Right atrium auricular region (tissue), 2 donors: ENCODE data around the gene TMPRSS6. TPM values are rescaled to one million over a fixed set of nuclear protein-coding genes. Genes with fewer than 3 reads are reported as not detected.

Experiments
- DNase-seq: peaks from one replicate; pipeline ENCODE4 v3.0.0-alpha.2; 2019; ENCODE audit warnings: low spot score
- H3K27ac ChIP-seq, 2 donors: fragments of 200-600 bp; sonication (generic); 1 replicate in 1 of 2; 2 replicates in 1 of 2; pipeline ENCODE4 v1.5.1; 2016 to 2019
- H3K27me3 ChIP-seq, 2 donors: fragments of 200-600 bp; sonication (generic); one replicate each; pipeline versions ENCODE4 v1.5.1 to v1.6.0; 2017 to 2019
- H3K36me3 ChIP-seq: fragments of 200-600 bp; sonication (generic); one replicate; pipeline ENCODE4 v1.5.1; 2016
- H3K4me1 ChIP-seq, 2 donors: fragments of 200-600 bp; sonication (generic); one replicate each; pipeline versions ENCODE4 v1.5.1 to v1.6.0; 2017 to 2019
- H3K4me3 ChIP-seq, 2 donors: fragments of 200-600 bp; sonication (generic); 1 replicate in 1 of 2; 2 replicates in 1 of 2; pipeline ENCODE4 v1.5.1; 2017 to 2019; ENCODE audit warnings: mild to moderate bottlenecking in 1 of 2, moderate library complexity in 1 of 2
- H3K9me3 ChIP-seq, 2 donors: fragments of 200-600 bp; sonication (generic); one replicate each; pipeline ENCODE4 v1.5.1; 2019
- CTCF ChIP-seq, 2 donors: fragments of 200-600 bp; sonication (generic); IDR thresholded peaks; one replicate each; pipeline ENCODE4 v1.5.1; 2019; ENCODE audit warnings: antibody characterized with exemption in 2 of 2
- total RNA-seq, 2 donors: library from RNA; depleted of rRNA; stranded (reverse); fragments of >200 nt; gene quantifications; one replicate each; pipeline ENCODE4 v1.1.0, GENCODE V29; 2016

The TMPRSS6 gene
- total RNA-seq, 2 donors from 2014 or later: not detected

- H3K4me1 ChIP-seq: no peaks in the 10 kb centered on the region
These were observed 29.5 kb upstream of the TMPRSS6 start for GRCh38 chr22:37138849-37139561.

DNA sequence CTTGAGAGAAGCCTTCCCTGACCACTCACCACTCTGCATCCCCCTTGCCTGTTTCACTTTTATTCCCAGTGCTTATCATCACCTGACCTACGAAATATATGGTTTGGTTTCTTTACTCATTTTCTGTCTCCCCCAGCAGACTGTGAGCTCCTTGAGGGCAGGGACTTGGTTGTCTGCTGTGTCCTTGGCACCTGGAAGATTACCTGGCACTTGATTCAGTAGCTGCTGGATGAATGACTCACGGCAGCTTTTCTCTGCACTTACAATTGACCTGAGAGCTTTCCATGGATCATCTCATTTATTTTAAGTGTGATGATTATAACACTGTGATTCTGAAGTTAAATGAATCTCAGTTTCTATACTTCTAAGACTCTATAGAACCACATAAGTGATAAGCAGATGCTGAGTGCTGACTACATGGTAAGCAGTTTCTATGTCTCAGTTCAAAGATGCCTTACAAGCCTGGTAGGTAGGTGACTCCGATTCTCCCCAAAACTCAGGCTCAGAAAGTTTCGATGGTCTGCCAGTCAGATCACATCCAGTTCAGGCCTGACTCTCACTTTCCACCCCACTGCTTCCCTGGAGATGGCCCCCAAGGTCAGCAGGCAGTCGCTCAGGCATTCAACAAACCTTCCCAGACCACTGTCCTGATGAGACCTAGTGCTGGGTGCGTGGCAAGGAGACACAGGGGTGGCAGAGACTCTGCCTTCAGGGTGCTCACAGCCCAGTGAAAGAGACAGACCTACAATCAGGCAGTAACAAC, 28.6 kb upstream of the TMPRSS6 start:
- Histone ChIP-seq H3K27me3 (no peaks in the 10 kb centered on the region), H3K4me1 (no peaks in the 10 kb centered on the region), H3K36me3 (no peaks in the 10 kb centered on the region), H3K4me3 (no peak overlapping the region), H3K9me3 (no peaks in the 10 kb centered on the region), H3K27ac (no peak overlapping the region)
- no peak for DNase-seq
- no peak for TF ChIP-seq CTCF (IDR thresholded peaks at IDR 0.05)

More at GRCh38 chr22:37138849-37139561, 29.5 kb upstream of the TMPRSS6 start:
- Histone ChIP-seq H3K27me3 (no peaks in the 10 kb centered on the region), H3K9me3 (no peaks in the 10 kb centered on the region), H3K4me3 (no peak overlapping the region), H3K27ac (no peak overlapping the region), H3K36me3 (no peaks in the 10 kb centered on the region)
- no peak for DNase-seq
- no peak for TF ChIP-seq CTCF (IDR thresholded peaks at IDR 0.05)

DNA sequence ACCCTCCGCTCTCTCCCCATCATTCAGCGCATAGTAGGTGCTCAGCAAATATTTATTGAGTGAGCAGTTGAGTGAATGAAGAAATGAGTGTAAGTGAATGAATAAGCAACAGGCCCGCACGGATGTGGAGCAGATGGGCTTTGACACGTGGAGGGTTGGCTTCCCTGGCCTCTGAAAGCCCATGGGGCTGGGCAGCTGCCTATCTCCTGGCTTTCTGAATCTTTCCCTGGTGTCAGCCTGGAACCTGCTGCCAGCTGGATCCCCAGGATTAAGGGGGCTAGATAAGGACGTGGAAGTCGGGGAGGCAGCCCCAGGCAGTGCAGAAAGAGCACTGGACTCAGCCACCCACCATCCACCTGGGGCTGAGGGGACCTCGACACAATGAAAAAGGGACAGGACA, 27.6 kb upstream of the TMPRSS6 start:
- Histone ChIP-seq H3K4me3 (no peak overlapping the region), H3K27me3 (no peaks in the 10 kb centered on the region), H3K27ac (no peak overlapping the region), H3K36me3 (no peaks in the 10 kb centered on the region), H3K4me1 (no peaks in the 10 kb centered on the region), H3K9me3 (no peaks in the 10 kb centered on the region)
- DNase-seq: no peak
- no peak for TF ChIP-seq CTCF (IDR thresholded peaks at IDR 0.05)

DNA sequence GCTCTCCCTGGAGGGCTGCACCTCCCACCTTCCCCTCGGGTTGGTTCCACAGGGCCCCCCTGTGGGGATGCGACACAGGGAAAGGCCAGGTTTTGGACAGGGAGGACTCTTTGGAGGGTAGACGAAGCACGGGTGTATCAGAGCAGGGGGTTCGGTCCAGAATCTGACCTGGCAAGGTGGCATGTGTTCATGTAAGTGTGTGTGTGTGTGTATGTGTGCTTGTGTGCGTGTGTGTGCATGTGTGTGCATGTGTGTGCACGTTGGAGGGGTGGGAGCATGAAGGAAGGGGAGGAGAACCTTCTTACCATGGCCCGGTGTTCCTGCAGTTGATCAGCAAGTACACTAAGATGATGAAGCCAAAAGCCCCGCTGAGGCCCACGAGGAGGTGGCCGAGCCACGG, 25.5 kb upstream of the TMPRSS6 start:
- Histone ChIP-seq H3K9me3 (no peaks in the 10 kb centered on the region), H3K27me3 (no peaks in the 10 kb centered on the region), H3K27ac (no peak overlapping the region), H3K4me1 (no peaks in the 10 kb centered on the region), H3K36me3 (no peaks in the 10 kb centered on the region), H3K4me3 (no peak overlapping the region)
- no peak for TF ChIP-seq CTCF (IDR thresholded peaks at IDR 0.05)
- DNase-seq: no peak

- no peak for DNase-seq
- Histone ChIP-seq H3K4me3 (no peak overlapping the region), H3K27me3 (no peaks in the 10 kb centered on the region), H3K36me3 (no peaks in the 10 kb centered on the region), H3K9me3 (no peaks in the 10 kb centered on the region), H3K27ac (no peak overlapping the region), H3K4me1 (no peaks in the 10 kb centered on the region)
- TF ChIP-seq CTCF (IDR thresholded peaks at IDR 0.05): no peak
These were observed 23.9 kb upstream of the TMPRSS6 start for GRCh38 chr22:37133304-37134018.
